Stimulated activated naive CD8-positive, alpha-beta T cell treated with anti-CD3 and anti-CD28 coated beads, Interleukin-15, amount 100 ng/mL, for 72 hours (primary cell): ENCODE results near the gene MS4A2.
"Not testable (repeated sequence)": the region's sequence is repeated elsewhere in the genome, so short reads cannot be mapped to it uniquely, and the experiment has no call there.

Experiments
- ATAC-seq: fragments of 150-1000 bp; cut with Tn5 transposase; 2 replicates; pipeline ENCODE4 v1.10.0; 2021; ENCODE audit warnings: mild to moderate bottlenecking, moderate library complexity
- DNase-seq, 2 donors: peaks; one replicate each; pipeline ENCODE4 v3.0.0; 2021 to 2022
- H3K27ac Mint-ChIP-seq, 2 donors: one replicate each; pipeline ENCODE4 v1.8.0; 2022; ENCODE audit warnings: mild to moderate bottlenecking in 2 of 2, mixed read lengths in 2 of 2, moderate library complexity in 2 of 2
- H3K27me3 Mint-ChIP-seq: one replicate; pipeline ENCODE4 v1.8.0; 2022; ENCODE audit warnings: mixed read lengths
- H3K4me1 Mint-ChIP-seq: one replicate; pipeline ENCODE4 v1.8.0; 2022; ENCODE audit warnings: mild to moderate bottlenecking, mixed read lengths
- H3K4me3 Mint-ChIP-seq, 2 donors: one replicate each; pipeline ENCODE4 v1.8.0; 2022; ENCODE audit warnings: mild to moderate bottlenecking in 2 of 2, mixed read lengths in 2 of 2, moderate library complexity in 1 of 2
- H3K9me3 Mint-ChIP-seq, 2 donors: one replicate each; pipeline ENCODE4 v1.8.0; 2022; ENCODE audit warnings: mixed read lengths in 2 of 2

Gene MS4A2

DNA sequence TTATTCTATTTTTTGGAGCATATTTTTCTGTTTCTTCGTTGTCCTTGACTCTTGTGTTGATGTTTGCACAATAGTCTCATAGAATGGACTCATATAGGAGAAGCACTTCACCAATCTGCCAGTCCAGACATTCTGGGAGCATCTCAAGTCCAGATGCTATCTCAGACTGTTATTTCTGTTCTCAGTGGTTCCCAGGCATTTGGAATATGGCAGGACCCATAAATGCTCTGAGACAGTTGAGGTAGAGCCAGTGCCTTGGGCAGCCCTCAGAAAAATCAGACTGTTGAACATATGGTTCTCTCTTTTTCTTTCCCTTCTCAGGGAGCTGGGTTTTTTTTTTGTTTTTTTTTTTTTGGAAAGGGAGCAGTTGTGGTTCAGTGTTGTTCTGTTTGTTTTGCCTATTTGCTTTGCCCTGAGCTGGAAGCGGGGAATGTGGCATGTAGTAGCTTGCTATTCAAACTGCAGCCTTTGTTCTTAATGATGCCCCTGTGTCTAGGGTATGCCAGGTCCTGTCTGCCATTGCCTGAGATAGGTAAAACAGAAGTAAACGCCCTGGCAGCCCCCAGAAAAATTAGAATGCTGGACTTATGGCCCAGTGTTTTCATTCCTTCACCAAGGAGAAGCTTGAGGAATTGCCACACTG, 3.7 kb upstream of the MS4A2 start:
- Mint-ChIP-seq H3K4me3 (no peak overlapping the region), H3K9me3 (peaks cover 0 to 4% of the 10 kb centered on the region in 2 donors), H3K27me3 (peaks cover 45% of the 10 kb centered on the region), H3K4me1 (no peaks in the 10 kb centered on the region), H3K27ac (no peak overlapping the region)
- DNase-seq, result no peak
- no peak for ATAC-seq

- Mint-ChIP-seq H3K27me3 (peaks cover 47% of the 10 kb centered on the region), H3K27ac (no peak overlapping the region), H3K9me3 (no peaks in the 10 kb centered on the region), H3K4me1 (no peaks in the 10 kb centered on the region), H3K4me3 (no peak overlapping the region)
- DNase-seq (no peak), ATAC-seq (no peak)
These were observed 2.6 kb upstream of the MS4A2 start for GRCh38 chr11:60085909-60086308.

- no peaks in the 10 kb centered on the region for H3K4me1 Mint-ChIP-seq
- peaks cover 44% of the 10 kb centered on the region for H3K27me3 Mint-ChIP-seq
- H3K4me3 Mint-ChIP-seq, result no peak overlapping the region
- no peaks in the 10 kb centered on the region for H3K9me3 Mint-ChIP-seq
- no peak for DNase-seq
- H3K27ac Mint-ChIP-seq, result no peak overlapping the region
- ATAC-seq, result no peak
These were observed 1.2 kb upstream of the MS4A2 start for GRCh38 chr11:60087239-60087638.

GRCh38 chr11:60095477-60096120, 7.1 kb downstream of the MS4A2 start:
- ATAC-seq (no peak), DNase-seq (no peak)
- H3K27me3 Mint-ChIP-seq, result peaks cover 9% of the 10 kb centered on the region
- H3K27ac Mint-ChIP-seq, result no peak overlapping the region
- H3K9me3 Mint-ChIP-seq, result no peaks in the 10 kb centered on the region
- H3K4me1 Mint-ChIP-seq, result no peaks in the 10 kb centered on the region
- no peak overlapping the region for H3K4me3 Mint-ChIP-seq

- Mint-ChIP-seq H3K4me1 (no peaks in the 10 kb centered on the region), H3K9me3 (no peaks in the 10 kb centered on the region), H3K4me3 (no peak overlapping the region), H3K27ac (no peak overlapping the region), H3K27me3 (peaks cover 16% of the 10 kb centered on the region)
- ATAC-seq (no peak), DNase-seq (no peak)
These were observed 8.7 kb downstream of the MS4A2 start for GRCh38 chr11:60097189-60097588.

- H3K27me3 Mint-ChIP-seq, result peaks cover 16% of the 10 kb centered on the region
- H3K9me3 Mint-ChIP-seq, result no peaks in the 10 kb centered on the region
- ATAC-seq (no peak), DNase-seq (no peak)
- H3K27ac Mint-ChIP-seq, result no peak overlapping the region
- no peaks in the 10 kb centered on the region for H3K4me1 Mint-ChIP-seq
- H3K4me3 Mint-ChIP-seq, result no peak overlapping the region
These were observed 10.0 kb downstream of the MS4A2 start for GRCh38 chr11:60098508-60098907.

- no peak for ATAC-seq
- no peak overlapping the region for H3K4me3 Mint-ChIP-seq
- no peaks in the 10 kb centered on the region for H3K9me3 Mint-ChIP-seq
- no peak overlapping the region for H3K27ac Mint-ChIP-seq
- no peaks in the 10 kb centered on the region for H3K4me1 Mint-ChIP-seq
- no peak for DNase-seq
- H3K27me3 Mint-ChIP-seq, result peaks cover 9% of the 10 kb centered on the region
These were observed 12.1 kb downstream of the MS4A2 start for GRCh38 chr11:60100516-60100915.

DNA sequence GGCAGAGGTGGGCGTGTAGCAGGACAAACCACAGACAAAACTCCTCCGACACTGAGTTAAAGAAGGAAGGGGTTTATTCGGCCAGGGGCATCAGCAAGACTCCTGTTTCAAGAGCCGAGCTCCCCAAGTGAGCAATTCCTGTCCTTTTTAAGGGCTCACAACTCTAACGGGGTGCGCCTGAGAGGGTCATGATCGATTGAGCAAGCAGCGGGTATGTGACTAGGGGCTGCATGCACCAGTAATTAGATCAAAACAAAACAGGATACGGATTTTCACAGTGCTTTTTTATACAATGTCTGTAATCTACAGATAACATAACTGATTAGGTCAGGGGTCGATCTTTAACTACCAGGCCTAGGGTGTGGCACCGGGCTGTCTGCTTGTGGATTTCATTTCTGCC, 12.9 kb downstream of the MS4A2 start:
- H3K9me3 Mint-ChIP-seq, H3K27ac Mint-ChIP-seq, DNase-seq, H3K4me1 Mint-ChIP-seq, ATAC-seq, H3K27me3 Mint-ChIP-seq, H3K4me3 Mint-ChIP-seq: not testable (repeated sequence)

GRCh38 chr11:60104471-60105115, 16.1 kb downstream of the MS4A2 start:
- not testable (repeated sequence) for H3K4me3 Mint-ChIP-seq

DNA sequence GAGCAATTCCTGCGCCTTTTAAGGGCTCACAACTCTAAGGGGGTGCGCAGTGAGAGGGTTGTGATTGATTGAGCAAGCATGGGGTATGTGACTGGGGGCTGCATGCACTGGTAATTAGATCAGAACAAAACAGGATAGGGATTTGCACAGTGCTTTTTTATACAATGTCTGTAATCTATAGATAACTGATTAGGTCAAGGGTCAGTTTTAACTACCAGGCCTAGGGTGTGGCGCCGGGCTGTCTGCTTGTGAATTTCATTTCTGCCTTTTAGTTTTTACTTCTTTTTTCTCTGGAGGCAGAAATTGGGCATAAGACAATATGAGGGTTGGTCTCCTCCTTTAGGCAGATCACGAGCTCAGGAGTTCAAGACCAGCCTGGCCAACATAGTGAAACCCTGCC, 20.2 kb downstream of the MS4A2 start:
- DNase-seq, H3K9me3 Mint-ChIP-seq, H3K4me3 Mint-ChIP-seq, H3K4me1 Mint-ChIP-seq, H3K27me3 Mint-ChIP-seq, ATAC-seq, H3K27ac Mint-ChIP-seq: not testable (repeated sequence)

More at GRCh38 chr11:60104471-60105115, 16.1 kb downstream of the MS4A2 start:
- not testable (repeated sequence) for H3K4me1 Mint-ChIP-seq, H3K27ac Mint-ChIP-seq, H3K27me3 Mint-ChIP-seq, H3K9me3 Mint-ChIP-seq, DNase-seq, ATAC-seq

- no peaks in the 10 kb centered on the region for H3K4me1 Mint-ChIP-seq
- ATAC-seq (no peak), DNase-seq (no peak)
- H3K27me3 Mint-ChIP-seq, result no peaks in the 10 kb centered on the region
- no peak overlapping the region for H3K4me3 Mint-ChIP-seq
- no peaks in the 10 kb centered on the region for H3K9me3 Mint-ChIP-seq
- no peak overlapping the region for H3K27ac Mint-ChIP-seq
These were observed 23.3 kb downstream of the MS4A2 start for GRCh38 chr11:60111793-60112192.

GRCh38 chr11:60116996-60117790, 28.7 kb downstream of the MS4A2 start:
- no peak overlapping the region for H3K27ac Mint-ChIP-seq
- H3K4me1 Mint-ChIP-seq, result no peaks in the 10 kb centered on the region
- no peaks in the 10 kb centered on the region for H3K27me3 Mint-ChIP-seq
- no peaks in the 10 kb centered on the region for H3K9me3 Mint-ChIP-seq
- no peak for ATAC-seq
- DNase-seq, result no peak
- no peak overlapping the region for H3K4me3 Mint-ChIP-seq

- ATAC-seq, result no peak
- Mint-ChIP-seq H3K4me3 (no peak overlapping the region), H3K27me3 (no peaks in the 10 kb centered on the region), H3K4me1 (no peaks in the 10 kb centered on the region), H3K27ac (no peak overlapping the region), H3K9me3 (no peaks in the 10 kb centered on the region)
- DNase-seq, result no peak
These were observed 29.9 kb downstream of the MS4A2 start for GRCh38 chr11:60118338-60118737.

GRCh38 chr11:60119710-60120109, 31.2 kb downstream of the MS4A2 start:
- no peaks in the 10 kb centered on the region for H3K9me3 Mint-ChIP-seq
- ATAC-seq (no peak), DNase-seq (no peak)
- H3K27me3 Mint-ChIP-seq, result no peaks in the 10 kb centered on the region
- no peak overlapping the region for H3K4me3 Mint-ChIP-seq
- H3K4me1 Mint-ChIP-seq, result no peaks in the 10 kb centered on the region
- H3K27ac Mint-ChIP-seq, result no peak overlapping the region

DNA sequence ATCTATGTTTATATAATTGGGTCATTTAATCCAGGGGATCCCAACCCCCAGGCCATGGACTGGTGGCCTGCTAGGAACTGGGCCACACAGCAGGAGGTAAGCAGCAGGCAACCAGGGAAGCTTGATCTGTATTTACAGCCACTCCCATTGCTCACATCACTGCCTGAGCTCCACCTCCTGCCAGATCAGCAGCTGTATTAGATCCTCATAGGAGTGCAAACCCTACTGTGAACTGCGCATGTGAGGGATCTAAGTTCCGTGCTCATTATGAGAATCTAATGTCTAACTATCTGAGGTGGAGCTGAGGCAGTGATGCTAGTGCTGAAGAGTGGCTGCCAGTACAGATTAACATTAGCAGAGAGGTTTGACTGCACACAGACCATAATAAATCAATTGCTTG, 32.8 kb downstream of the MS4A2 start:
- H3K27ac Mint-ChIP-seq, result no peak overlapping the region
- DNase-seq (no peak), ATAC-seq (no peak)
- no peaks in the 10 kb centered on the region for H3K9me3 Mint-ChIP-seq
- H3K4me1 Mint-ChIP-seq, result no peaks in the 10 kb centered on the region
- no peaks in the 10 kb centered on the region for H3K27me3 Mint-ChIP-seq
- no peak overlapping the region for H3K4me3 Mint-ChIP-seq
